Measurements from ENCODE around the gene GALNS.
"Not testable (repeated sequence)": the region's sequence is repeated elsewhere in the genome, so short reads cannot be mapped to it uniquely, and the experiment has no call there.

GALNS gene

GRCh38 chr16:88824256-88825077, 32.3 kb downstream of the GALNS start:
- Histone ChIP-seq H3K4me1 (ENCODE audit: control insufficient read depth, insufficient read depth, low read length, unreplicated experiment) (no peaks in the 10 kb centered on the region), H3K27ac (ENCODE audit: low read depth, low read length) (no peak overlapping the region), H3K27me3 (ENCODE audit: insufficient read depth, low read length) (no peaks in the 10 kb centered on the region), H3K36me3 (ENCODE audit: insufficient read depth, low read length) (no peaks in the 10 kb centered on the region), H2AFZ (ENCODE audit: low read length, unreplicated experiment) (no peak overlapping the region), H3K79me2 (ENCODE audit: control insufficient read depth, insufficient read depth, low read length, unreplicated experiment) (no peaks in the 10 kb centered on the region), H3K4me3 (ENCODE audit: low read depth, low read length) (no peak overlapping the region)

GRCh38 chr16:88823646-88824045, 33.1 kb downstream of the GALNS start:
- H2AFZ ChIP-seq (ENCODE audit: low read length, unreplicated experiment), result not testable (repeated sequence)

GRCh38 chr16:88822281-88823040, 34.3 kb downstream of the GALNS start:
- no peaks in the 10 kb centered on the region for H3K36me3 ChIP-seq (ENCODE audit: insufficient read depth, low read length)

More at GRCh38 chr16:88823646-88824045, 33.1 kb downstream of the GALNS start:
- H3K79me2 ChIP-seq (ENCODE audit: control insufficient read depth, insufficient read depth, low read length, unreplicated experiment); H3K27me3 ChIP-seq (ENCODE audit: insufficient read depth, low read length); H3K4me1 ChIP-seq (ENCODE audit: control insufficient read depth, insufficient read depth, low read length, unreplicated experiment); H3K36me3 ChIP-seq (ENCODE audit: insufficient read depth, low read length); H3K27ac ChIP-seq (ENCODE audit: low read depth, low read length); H3K4me3 ChIP-seq (ENCODE audit: low read depth, low read length): not testable (repeated sequence)

GRCh38 chr16:88821168-88821850, 35.4 kb downstream of the GALNS start:
- Histone ChIP-seq H3K27ac (ENCODE audit: low read depth, low read length) (no peak overlapping the region), H3K36me3 (ENCODE audit: insufficient read depth, low read length) (no peaks in the 10 kb centered on the region), H3K27me3 (ENCODE audit: insufficient read depth, low read length) (no peaks in the 10 kb centered on the region), H3K79me2 (ENCODE audit: control insufficient read depth, insufficient read depth, low read length, unreplicated experiment) (no peaks in the 10 kb centered on the region), H2AFZ (ENCODE audit: low read length, unreplicated experiment) (no peak overlapping the region), H3K4me3 (ENCODE audit: low read depth, low read length) (no peak overlapping the region), H3K4me1 (ENCODE audit: control insufficient read depth, insufficient read depth, low read length, unreplicated experiment) (no peaks in the 10 kb centered on the region)

More at GRCh38 chr16:88822281-88823040, 34.3 kb downstream of the GALNS start:
- Histone ChIP-seq H3K4me3 (ENCODE audit: low read depth, low read length) (no peak overlapping the region), H3K27me3 (ENCODE audit: insufficient read depth, low read length) (no peaks in the 10 kb centered on the region), H2AFZ (ENCODE audit: low read length, unreplicated experiment) (no peak overlapping the region), H3K27ac (ENCODE audit: low read depth, low read length) (no peak overlapping the region), H3K79me2 (ENCODE audit: control insufficient read depth, insufficient read depth, low read length, unreplicated experiment) (no peaks in the 10 kb centered on the region), H3K4me1 (ENCODE audit: control insufficient read depth, insufficient read depth, low read length, unreplicated experiment) (no peaks in the 10 kb centered on the region)

- Histone ChIP-seq H3K27me3 (ENCODE audit: insufficient read depth, low read length) (no peaks in the 10 kb centered on the region), H3K36me3 (ENCODE audit: insufficient read depth, low read length) (no peaks in the 10 kb centered on the region), H3K27ac (ENCODE audit: low read depth, low read length) (no peak overlapping the region), H3K4me1 (ENCODE audit: control insufficient read depth, insufficient read depth, low read length, unreplicated experiment) (no peaks in the 10 kb centered on the region), H3K79me2 (ENCODE audit: control insufficient read depth, insufficient read depth, low read length, unreplicated experiment) (no peaks in the 10 kb centered on the region), H3K4me3 (ENCODE audit: low read depth, low read length) (no peak overlapping the region), H2AFZ (ENCODE audit: low read length, unreplicated experiment) (no peak overlapping the region)
Observed at GRCh38 chr16:88820385-88821025, 36.2 kb downstream of the GALNS start.

- H3K4me1 ChIP-seq (ENCODE audit: control insufficient read depth, insufficient read depth, low read length, unreplicated experiment), result no peaks in the 10 kb centered on the region
- H3K4me3 ChIP-seq (ENCODE audit: low read depth, low read length), result no peak overlapping the region
- no peaks in the 10 kb centered on the region for H3K27me3 ChIP-seq (ENCODE audit: insufficient read depth, low read length)
- H3K79me2 ChIP-seq (ENCODE audit: control insufficient read depth, insufficient read depth, low read length, unreplicated experiment), result no peaks in the 10 kb centered on the region
- no peaks in the 10 kb centered on the region for H3K36me3 ChIP-seq (ENCODE audit: insufficient read depth, low read length)
- no peak overlapping the region for H2AFZ ChIP-seq (ENCODE audit: low read length, unreplicated experiment)
- H3K27ac ChIP-seq (ENCODE audit: low read depth, low read length), result no peak overlapping the region
Observed at GRCh38 chr16:88819126-88819525, 37.6 kb downstream of the GALNS start.

GRCh38 chr16:88818575-88818874, 38.2 kb downstream of the GALNS start:
- no peaks in the 10 kb centered on the region for H3K36me3 ChIP-seq (ENCODE audit: insufficient read depth, low read length)
- H2AFZ ChIP-seq (ENCODE audit: low read length, unreplicated experiment), result no peak overlapping the region
- no peak overlapping the region for H3K27ac ChIP-seq (ENCODE audit: low read depth, low read length)
- no peaks in the 10 kb centered on the region for H3K79me2 ChIP-seq (ENCODE audit: control insufficient read depth, insufficient read depth, low read length, unreplicated experiment)
- H3K4me3 ChIP-seq (ENCODE audit: low read depth, low read length), result no peak overlapping the region
- H3K4me1 ChIP-seq (ENCODE audit: control insufficient read depth, insufficient read depth, low read length, unreplicated experiment), result no peaks in the 10 kb centered on the region
- H3K27me3 ChIP-seq (ENCODE audit: insufficient read depth, low read length), result no peaks in the 10 kb centered on the region

- peaks cover 5% of the 10 kb centered on the region for H3K4me1 ChIP-seq (ENCODE audit: control insufficient read depth, insufficient read depth, low read length, unreplicated experiment)
- H3K27me3 ChIP-seq (ENCODE audit: insufficient read depth, low read length), result no peaks in the 10 kb centered on the region
- no peaks in the 10 kb centered on the region for H3K79me2 ChIP-seq (ENCODE audit: control insufficient read depth, insufficient read depth, low read length, unreplicated experiment)
- no peaks in the 10 kb centered on the region for H3K36me3 ChIP-seq (ENCODE audit: insufficient read depth, low read length)
- no peak overlapping the region for H3K4me3 ChIP-seq (ENCODE audit: low read depth, low read length)
- H3K27ac ChIP-seq (ENCODE audit: low read depth, low read length), result no peak overlapping the region
- no peak overlapping the region for H2AFZ ChIP-seq (ENCODE audit: low read length, unreplicated experiment)
Observed at GRCh38 chr16:88817785-88818574, 38.8 kb downstream of the GALNS start.

- Histone ChIP-seq H3K27me3 (ENCODE audit: insufficient read depth, low read length) (no peaks in the 10 kb centered on the region), H3K4me3 (ENCODE audit: low read depth, low read length) (no peak overlapping the region), H2AFZ (ENCODE audit: low read length, unreplicated experiment) (no peak overlapping the region), H3K79me2 (ENCODE audit: control insufficient read depth, insufficient read depth, low read length, unreplicated experiment) (no peaks in the 10 kb centered on the region), H3K4me1 (ENCODE audit: control insufficient read depth, insufficient read depth, low read length, unreplicated experiment) (peaks cover 5% of the 10 kb centered on the region), H3K27ac (ENCODE audit: low read depth, low read length) (no peak overlapping the region), H3K36me3 (ENCODE audit: insufficient read depth, low read length) (no peaks in the 10 kb centered on the region)
Observed at GRCh38 chr16:88816736-88817535, 39.8 kb downstream of the GALNS start.

Data from ACC112 (cell line).